GM10248 (cell line): ENCODE results near the gene TP53INP2.
"Not testable (repeated sequence)": the region's sequence is repeated elsewhere in the genome, so short reads cannot be mapped to it uniquely, and the experiment has no call there.

Experiments used
- CTCF ChIA-PET: fragments of 300-600 bp; sonication (Branson Sonifier 250); formaldehyde crosslinking; extraction: SDS; loops from one replicate; lab custom pipeline; 2021; ENCODE audit warnings: antibody characterized with exemption; lab: Yijun Ruan, JAX
- POLR2A ChIA-PET: fragments of 350-650 bp; sonication (Branson Sonifier 250); formaldehyde crosslinking; extraction: SDS; loops from one replicate; lab custom pipeline; 2020; ENCODE audit warnings: antibody characterized with exemption; lab: Yijun Ruan, JAX
- DNase-seq: peaks from one replicate; pipeline ENCODE4 v3.0.0; 2012; ENCODE audit errors: extremely low spot score
- CTCF ChIP-seq: IDR thresholded peaks from 2 replicates; pipeline ENCODE4 v1.5.1; 2012; ENCODE audit warnings: mild to moderate bottlenecking, low read depth; ENCODE audit errors: extremely low read depth, missing control alignments, control extremely low read depth

Gene TP53INP2

GRCh38 chr20:34720266-34720665 is 16.1 kb downstream of the TP53INP2 start:
- POLR2A ChIA-PET = interaction anchor here (0.6 to 1.3 kb wide), 4 partner anchors 13 to 727 kb away, joined by 3 to 9 read pairs (median 3); partner anchors contain the start of gene RALY
- CTCF ChIA-PET = interaction anchor here (1.3 to 6.5 kb wide), 8 partner anchors 10 to 408 kb away, joined by 4 to 36 read pairs (median 10); no protein-coding TSS in a partner anchor
- DNase-seq = no peak
- no peak for TF ChIP-seq CTCF

- CTCF ChIA-PET = interaction anchor here (1.3 to 6.5 kb wide), 5 partner anchors 9 to 410 kb away, joined by 3 to 36 read pairs (median 12); no protein-coding TSS in a partner anchor
- DNase-seq = not testable (repeated sequence)
- POLR2A ChIA-PET = interaction anchor here (0.7 kb wide), 1 partner anchor 307 kb away, joined by 4 read pairs; no protein-coding TSS in a partner anchor
Measured at GRCh38 chr20:34722560-34722959, 18.4 kb downstream of the TP53INP2 start.

DNA sequence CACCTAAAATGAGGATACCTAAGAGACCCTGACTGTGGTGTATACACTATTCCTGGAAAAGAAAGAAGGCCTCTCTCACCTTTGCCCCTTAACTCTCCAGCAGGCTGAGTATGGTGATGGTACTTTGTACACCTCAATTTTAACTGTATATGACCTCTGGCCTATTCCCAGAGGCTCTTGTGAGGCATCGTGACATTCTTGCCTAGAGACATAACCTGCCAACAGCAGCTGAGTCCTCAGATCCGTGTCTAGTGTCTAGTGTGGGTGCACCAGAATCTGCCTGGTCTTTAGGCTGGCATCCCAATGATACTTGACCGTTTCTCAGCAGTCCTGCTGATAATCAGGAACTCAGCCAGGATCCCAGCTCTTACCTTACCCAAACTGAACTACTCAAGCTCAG is 20.0 kb downstream of the TP53INP2 start:
- TF ChIP-seq CTCF = no peak
- CTCF ChIA-PET = interaction anchor here (1.6 to 6.5 kb wide), 5 partner anchors 14 to 411 kb away, joined by 3 to 23 read pairs (median 12); partner anchors contain the start of gene TP53INP2
- no peak for DNase-seq
- POLR2A ChIA-PET = no interaction called here

DNA sequence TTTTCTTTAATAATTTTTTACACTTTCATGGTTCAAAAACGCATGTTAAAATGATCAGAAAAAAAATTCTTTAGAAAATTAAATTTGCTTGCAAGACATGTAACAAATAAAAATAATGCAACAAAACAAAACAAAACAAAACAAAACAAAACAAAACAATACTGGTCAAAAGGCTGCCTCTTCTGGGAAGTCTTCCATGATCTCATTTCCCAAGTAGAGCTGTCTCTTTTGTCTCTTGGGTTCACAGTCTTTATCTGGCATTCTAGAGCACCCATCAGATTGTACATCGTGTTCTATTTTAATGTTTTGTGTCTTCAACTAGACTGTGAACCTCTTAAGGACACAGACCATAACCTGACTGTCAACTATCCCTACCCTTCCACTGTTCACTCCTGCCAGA is 25.3 kb downstream of the TP53INP2 start:
- no peak for DNase-seq
- ChIA-PET POLR2A (no interaction called here), CTCF (interaction anchor here (1.0 to 3.8 kb wide), 7 partner anchors 9 to 416 kb away, joined by 3 to 15 read pairs (median 4); no protein-coding TSS in a partner anchor)
- TF ChIP-seq CTCF = no peak

GRCh38 chr20:34732523-34732922 is 28.4 kb downstream of the TP53INP2 start:
- ChIA-PET POLR2A (no interaction called here), CTCF (interaction anchor here (0.8 to 3.8 kb wide), 6 partner anchors 12 to 97 kb away, joined by 3 to 15 read pairs (median 4); no protein-coding TSS in a partner anchor)
- DNase-seq = no peak
- no peak for TF ChIP-seq CTCF

DNA sequence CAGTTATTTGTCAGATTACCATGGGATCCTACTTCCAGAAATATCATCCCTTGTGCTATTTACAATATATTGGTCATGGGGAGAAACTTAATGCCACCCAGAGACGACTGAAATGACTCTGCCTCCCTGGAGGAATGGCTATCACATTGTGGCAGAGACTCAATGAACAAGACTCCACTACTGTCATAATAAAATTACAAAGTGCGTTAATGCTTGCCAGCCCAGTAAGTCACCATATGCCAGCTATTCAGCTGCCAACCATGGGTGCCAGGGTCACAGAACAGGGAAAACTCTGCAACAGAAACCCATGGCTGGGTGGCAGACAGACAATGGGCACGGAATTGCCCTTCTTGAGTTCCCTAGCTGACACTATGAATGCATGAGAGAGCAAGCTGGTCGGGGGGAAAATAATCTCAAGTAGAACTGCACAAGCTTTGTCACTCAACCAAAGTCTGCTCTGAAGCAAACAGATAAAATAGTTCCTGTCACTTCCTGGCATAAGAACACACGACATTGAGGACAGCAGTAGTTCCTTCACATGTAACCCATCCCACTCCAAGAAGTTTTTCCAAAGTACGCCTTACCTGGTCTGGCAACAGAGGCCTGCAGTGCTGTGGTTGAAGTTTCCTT is 32.1 kb downstream of the TP53INP2 start:
- ChIA-PET POLR2A (no interaction called here), CTCF (no interaction called here)
- TF ChIP-seq CTCF = no peak

DNA sequence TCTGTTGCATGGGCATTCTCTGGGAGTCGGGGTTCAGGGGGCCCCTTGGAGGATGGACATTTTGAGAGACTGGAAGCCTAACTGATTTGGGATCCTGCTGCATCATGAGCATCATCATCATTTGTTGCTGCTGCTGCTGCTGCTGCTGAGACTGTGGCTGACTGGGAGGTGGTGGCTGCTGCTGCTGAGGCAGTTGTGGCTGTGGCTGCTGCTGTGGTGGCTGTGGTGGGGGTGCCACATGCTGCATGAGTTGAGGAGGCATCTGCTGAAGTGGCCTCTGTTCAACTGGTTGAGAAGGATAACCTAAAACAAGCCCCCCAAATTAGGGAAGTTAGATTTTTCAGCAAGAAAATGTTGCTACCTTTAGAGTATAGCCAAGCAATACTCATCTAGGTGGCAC is 38.9 kb downstream of the TP53INP2 start:
- ChIA-PET CTCF (interaction anchor here (0.9 to 1.5 kb wide), 2 partner anchors 24 to 27 kb away, joined by 3 to 4 read pairs; no protein-coding TSS in a partner anchor), POLR2A (no interaction called here)

More for the DNA sequence above, 32.1 kb downstream of the TP53INP2 start:
- DNase-seq = no peak

More for the DNA sequence above, 38.9 kb downstream of the TP53INP2 start:
- TF ChIP-seq CTCF = no peak
- no peak for DNase-seq
